GM18511 (cell line): Measurements from ENCODE around the gene ATN1.

ENCODE experiments used
- ATAC-seq: cut with Tn5 transposase; IDR thresholded peaks from one replicate; pipeline ENCODE4 v1.9.1; 2021; ENCODE audit warnings: mild to moderate bottlenecking, moderate library complexity; ENCODE audit not compliant: unreplicated experiment

The ATN1 gene

DNA sequence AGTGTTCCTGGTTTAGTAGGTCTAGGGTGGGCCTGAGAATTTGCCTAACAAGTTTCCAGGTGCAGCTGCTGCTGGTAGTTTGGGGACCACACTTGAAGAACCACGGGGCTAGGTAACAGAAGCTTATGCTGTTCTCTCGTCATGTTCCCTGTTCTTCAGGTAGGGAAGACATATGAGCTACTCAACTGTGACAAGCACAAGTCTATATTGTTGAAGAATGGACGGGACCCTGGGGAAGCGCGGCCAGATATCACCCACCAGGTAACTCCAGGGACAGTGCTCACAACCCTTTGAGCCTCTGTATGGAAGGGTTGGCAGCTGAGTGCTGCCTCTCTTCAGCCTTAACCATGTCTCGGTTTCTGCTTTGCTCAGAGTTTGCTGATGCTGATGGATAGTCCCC is 46.4 kb downstream of the ATN1 start:
- no peak for ATAC-seq

DNA sequence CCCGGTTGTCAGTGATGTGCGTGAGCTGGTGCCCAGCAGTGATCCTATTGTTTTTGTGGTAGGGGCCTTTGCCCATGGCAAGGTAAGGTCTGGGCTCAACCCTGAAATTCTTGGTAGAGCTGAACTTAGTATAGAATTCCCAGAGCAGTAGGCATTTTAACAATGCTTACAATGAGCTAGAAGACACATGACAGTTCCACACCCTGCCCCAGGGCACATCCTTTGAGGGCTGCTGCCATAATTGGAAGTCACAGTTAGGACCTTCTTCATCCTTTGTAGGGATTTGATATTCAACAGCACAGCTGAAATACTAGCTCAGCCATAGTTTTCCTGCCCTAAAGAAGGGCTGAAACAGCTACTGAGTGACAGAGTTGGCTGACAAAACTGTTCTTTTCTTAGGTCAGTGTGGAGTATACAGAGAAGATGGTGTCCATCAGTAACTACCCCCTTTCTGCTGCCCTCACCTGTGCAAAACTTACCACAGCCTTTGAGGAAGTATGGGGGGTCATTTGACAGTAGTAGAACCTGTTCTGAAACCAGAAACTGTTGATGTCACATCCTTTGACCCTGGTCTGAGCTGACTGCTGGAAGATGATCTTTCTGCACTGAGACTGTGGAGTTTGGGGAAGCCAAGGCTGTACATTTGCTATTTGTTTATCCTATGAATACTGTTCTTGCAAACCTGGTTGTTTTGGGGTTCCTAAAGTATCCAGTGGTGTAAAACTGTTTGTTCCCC is 47.7 kb downstream of the ATN1 start:
- no peak for ATAC-seq

DNA sequence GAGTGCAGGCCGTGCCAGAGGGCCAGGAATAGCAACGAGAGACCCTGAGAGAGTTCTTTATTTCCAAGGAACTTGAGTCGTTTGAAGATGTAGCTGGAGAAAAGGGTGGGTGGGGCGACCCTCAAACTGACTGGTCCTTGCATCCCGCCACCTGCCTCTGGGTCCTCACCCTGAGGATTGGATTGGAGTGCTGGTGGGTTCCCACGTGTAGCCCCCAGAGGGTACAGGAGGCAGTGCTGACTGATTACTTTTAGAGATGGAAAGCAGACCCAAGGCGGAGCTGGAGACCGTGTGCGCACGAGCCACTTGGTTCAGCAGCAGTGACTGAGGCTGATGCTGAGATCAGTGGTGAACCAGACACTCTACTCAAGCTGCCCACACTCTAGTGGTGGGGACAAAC is 49.9 kb downstream of the ATN1 start:
- ATAC-seq = no peak

DNA sequence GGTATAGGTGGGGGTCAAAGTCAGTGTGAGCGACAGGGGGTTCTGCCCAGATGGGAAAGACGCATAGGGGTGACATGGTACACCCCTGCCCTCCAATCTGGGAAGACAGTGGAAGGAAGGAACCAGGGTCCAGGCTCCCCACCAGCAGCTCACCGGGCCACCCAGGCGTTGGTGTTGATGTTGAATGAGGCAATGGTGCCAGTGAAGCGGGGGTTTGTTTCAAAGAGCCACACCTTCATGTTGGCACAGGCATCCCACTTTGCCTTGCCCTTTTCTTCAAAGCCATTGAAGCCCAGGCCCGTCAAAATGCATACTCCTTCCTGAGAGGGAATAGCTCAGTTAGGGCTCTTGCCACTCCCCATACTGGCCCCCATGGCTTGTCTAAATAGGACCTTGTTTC is 50.4 kb downstream of the ATN1 start:
- no peak for ATAC-seq

DNA sequence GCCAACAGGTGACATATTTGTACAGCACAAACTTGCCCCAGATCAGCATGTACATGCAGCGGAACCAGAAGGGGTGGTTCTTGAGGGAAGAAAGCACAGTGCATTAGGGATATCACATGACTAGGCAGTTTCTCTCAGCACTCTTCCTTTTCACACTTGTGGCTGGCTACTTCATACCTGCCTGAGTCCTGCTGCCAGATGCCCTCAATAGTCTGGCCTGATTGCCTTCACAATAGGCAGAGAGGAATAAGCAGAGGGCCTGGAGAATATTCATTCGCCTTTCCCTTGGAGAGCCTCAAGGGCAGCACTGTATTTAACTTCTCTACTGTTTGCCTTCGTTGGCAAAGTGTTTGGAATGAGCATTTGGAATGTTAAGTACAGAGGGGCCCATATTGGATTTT is 50.9 kb downstream of the ATN1 start:
- ATAC-seq = no peak

DNA sequence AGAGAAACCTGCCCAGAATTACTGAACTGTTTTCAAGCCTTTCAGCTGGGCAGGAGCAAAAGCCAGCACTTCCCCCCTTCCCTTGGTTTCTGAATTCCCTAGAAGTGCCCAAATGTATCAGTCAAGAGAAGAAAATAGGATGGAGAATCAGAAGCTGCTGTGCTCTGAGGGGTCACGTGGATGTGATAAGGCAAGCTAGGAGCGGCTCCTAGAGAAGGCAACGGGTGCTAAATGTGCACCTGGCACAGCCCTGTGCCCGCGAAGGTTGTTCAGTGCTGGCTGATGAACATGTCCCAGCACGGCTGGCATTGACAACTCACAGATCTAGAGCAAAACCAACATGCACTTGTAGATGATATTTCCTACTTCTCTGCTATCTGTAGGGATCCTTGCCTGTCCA is 51.3 kb downstream of the ATN1 start:
- no peak for ATAC-seq

DNA sequence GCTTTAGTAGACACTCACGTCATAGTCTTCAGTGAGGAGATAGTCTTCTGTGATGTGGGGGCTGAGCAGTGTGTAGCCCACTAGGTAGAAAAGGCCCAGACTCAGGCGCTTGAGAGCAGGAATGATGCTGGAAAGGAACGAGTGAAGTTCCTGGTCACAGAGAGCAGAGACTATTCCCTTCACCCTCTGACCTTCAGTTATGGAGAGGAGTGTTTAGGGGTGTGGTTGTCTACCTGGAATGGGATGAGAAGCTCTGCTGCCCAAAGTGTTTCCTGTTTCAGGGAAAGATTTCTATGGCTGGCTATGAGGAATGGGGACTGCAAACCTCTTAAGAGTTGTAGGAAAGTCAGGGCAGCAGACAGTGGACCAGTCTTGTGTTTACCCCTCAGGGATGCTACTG is 51.7 kb downstream of the ATN1 start:
- no peak for ATAC-seq

DNA sequence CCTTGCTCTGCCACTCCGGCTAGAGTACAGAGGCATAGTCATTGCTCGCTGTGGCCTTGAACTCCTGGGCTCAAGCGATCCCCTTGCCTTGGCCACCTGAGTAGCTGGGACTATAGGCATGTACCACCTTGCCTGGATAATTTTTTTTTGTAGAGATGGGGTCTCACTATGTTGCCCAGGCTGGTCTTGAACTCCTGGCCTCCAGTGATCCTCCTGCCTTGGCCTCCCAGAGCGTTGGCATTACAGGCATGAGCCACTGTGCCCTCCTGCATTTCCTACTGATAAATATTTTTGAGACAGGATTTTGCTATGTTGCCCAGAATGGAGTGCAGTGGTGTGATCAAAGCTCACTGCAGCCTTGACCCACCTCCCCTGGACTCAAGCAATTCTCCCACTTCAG is 52.3 kb downstream of the ATN1 start:
- ATAC-seq = no peak

DNA sequence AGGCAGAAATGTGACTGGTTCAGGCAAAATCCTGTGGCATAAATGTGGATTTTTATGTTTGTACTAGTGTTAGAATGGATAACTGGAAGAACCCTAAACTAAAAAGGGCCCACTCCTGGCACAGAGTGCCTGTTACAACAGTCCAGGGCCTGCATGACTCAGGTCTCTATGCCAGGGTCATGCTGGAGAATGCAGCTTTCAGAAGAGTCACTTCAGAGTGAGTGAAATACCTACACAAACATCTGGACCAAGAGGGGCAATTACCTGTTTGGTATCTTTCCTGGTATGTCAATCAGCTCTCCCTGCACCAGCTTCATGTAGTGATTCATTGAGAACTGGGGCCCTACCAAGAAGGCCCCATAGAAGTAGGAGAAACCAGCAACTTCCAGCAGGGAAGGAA is 53.0 kb downstream of the ATN1 start:
- no peak for ATAC-seq

DNA sequence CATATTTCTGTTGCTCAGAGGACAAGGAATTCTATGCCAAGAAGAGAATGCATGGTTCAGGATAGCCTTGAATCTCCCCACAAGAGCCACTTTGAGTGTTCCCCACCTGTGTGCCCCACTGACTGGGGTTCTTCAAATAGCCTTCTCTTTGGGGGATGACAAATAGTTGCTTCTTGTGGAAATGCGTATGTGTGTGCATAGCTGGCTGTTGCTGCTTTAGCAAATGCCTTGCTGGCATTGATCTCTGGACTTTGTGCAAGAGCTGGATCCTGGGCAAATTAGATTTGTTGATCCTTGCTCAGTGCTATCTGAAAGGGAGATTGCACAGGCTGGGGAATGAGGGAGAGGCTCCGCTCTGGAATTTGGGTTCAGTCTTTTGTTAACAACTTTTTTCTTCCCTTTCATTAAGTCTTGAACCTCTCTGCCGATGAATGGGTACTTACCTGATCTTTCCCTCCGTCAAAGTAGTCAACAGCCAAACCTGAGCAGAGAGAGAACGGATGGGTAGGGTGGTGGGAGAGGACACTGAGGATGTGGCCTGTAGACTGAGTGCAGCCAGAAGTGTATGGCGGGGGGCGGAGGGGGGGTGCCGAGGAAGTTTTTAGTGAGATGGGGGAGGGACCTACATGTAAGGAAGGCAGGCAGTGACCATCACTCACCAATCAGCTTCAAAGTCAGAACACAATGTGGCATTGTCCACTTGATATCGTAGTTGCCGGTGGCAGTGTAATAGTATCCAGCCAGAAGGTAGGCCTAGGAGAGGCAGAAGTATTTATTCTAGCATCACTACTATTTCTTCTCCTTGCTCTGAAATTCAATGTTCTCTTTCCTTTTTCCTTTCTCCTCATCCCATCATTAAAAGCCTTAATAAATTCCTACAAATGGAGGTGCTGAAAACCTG is 53.6 kb downstream of the ATN1 start:
- no peak for ATAC-seq

DNA sequence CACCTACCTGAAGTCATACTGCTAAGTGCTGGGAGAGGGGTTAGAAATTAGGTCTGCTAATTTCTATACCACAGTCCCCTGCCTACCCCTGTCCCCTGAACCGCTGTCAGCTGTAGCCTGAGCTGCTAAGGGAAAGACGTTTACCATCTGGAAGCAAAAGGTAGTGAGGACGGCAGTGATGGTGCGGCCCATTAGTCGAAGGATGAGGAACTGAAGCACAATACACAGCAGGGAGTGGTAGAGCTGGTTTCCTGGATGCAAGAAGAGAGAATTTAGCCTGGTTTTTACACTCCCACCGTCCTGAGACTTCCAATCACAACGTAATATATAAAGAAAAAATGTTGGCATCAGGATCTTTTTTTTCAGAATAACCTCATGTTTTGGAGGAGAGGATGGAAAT is 54.8 kb downstream of the ATN1 start:
- ATAC-seq = no peak

DNA sequence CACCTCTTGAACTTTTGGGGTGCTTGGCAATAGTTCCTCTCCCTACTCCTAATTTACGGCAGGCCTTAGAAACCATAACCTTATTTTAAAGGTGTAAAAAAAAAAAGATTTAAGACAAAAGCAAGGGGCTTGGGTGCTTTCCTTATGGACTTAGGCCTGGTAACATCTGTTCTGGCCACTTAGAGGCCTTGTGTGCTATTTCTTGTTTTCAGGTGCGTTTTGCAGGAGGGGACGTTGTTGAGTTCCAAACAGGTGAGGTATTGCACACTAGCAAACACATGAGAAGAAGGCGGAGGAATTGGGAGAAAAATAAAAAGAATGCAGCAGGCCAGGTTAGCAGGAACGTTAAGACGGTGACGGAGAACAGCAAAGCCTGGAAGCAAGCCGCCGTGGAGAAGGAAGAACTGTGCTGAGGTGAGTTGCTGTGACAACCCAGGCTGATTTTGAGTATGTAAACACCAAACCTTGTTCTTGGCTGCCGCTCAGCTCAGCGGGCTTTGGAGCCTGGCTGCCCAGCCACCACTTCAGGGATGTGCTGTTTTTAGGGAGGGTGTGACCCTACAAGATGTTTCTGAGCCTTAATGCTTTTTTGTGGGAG is 60.3 kb downstream of the ATN1 start:
- no peak for ATAC-seq
